ENCODE results near the gene SPRY2.

The SPRY2 gene

GRCh38 chr13:80306337-80306972 lies 34.5 kb downstream of the SPRY2 start:
- peak; percentile 74 for ATAC-seq
- TF ChIP-seq ISL1 (CRISPR knock-in tag; IDR thresholded peaks at IDR 0.05), result peak; percentile 78
- no peak for TF ChIP-seq RARB (CRISPR knock-in tag; IDR thresholded peaks at IDR 0.05)
- peak; percentile 88 for TF ChIP-seq TOX (CRISPR knock-in tag; IDR thresholded peaks at IDR 0.05; ENCODE audit: borderline replicate concordance)

GRCh38 chr13:80305737-80306136 lies 35.2 kb downstream of the SPRY2 start:
- TF ChIP-seq ZFP30 (CRISPR knock-in tag; IDR thresholded peaks at IDR 0.05), result no peak
- no peak for TF ChIP-seq RARB (CRISPR knock-in tag; IDR thresholded peaks at IDR 0.05)
- TF ChIP-seq TSHZ2 (CRISPR knock-in tag; IDR thresholded peaks at IDR 0.05), result no peak
- TF ChIP-seq OSR1 (CRISPR knock-in tag; IDR thresholded peaks at IDR 0.05), result no peak
- no peak for TF ChIP-seq CSRNP3 (CRISPR knock-in tag; IDR thresholded peaks at IDR 0.05)
- TF ChIP-seq ZFP3 (CRISPR knock-in tag; IDR thresholded peaks at IDR 0.05), result no peak
- no peak for TF ChIP-seq ARNTL (CRISPR knock-in tag; IDR thresholded peaks at IDR 0.05; ENCODE audit: borderline replicate concordance, low read depth)
- TF ChIP-seq CSDC2 (CRISPR knock-in tag; IDR thresholded peaks at IDR 0.05), result no peak
- ATAC-seq, result peak; percentile 34

GRCh38 chr13:80303225-80303811 lies 37.6 kb downstream of the SPRY2 start:
- TF ChIP-seq CREB5 (CRISPR knock-in tag; IDR thresholded peaks at IDR 0.05; ENCODE audit: low read depth) (no peak), CSRNP3 (CRISPR knock-in tag; IDR thresholded peaks at IDR 0.05) (no peak), ESRRG (CRISPR knock-in tag; IDR thresholded peaks at IDR 0.05) (no peak), TSHZ2 (CRISPR knock-in tag; IDR thresholded peaks at IDR 0.05) (no peak), ARNTL (CRISPR knock-in tag; IDR thresholded peaks at IDR 0.05; ENCODE audit: borderline replicate concordance, low read depth) (no peak), BACH2 (CRISPR knock-in tag; IDR thresholded peaks at IDR 0.05; ENCODE audit: borderline replicate concordance) (no peak), POU6F1 (CRISPR knock-in tag; IDR thresholded peaks at IDR 0.05; ENCODE audit: borderline replicate concordance, low read depth) (no peak), TCF4 (CRISPR knock-in tag; IDR thresholded peaks at IDR 0.05; ENCODE audit: borderline replicate concordance) (no peak), ZNF565 (CRISPR knock-in tag; conservative IDR thresholded peaks at IDR 0.05; ENCODE audit: low read depth) (no peak), PPARA (CRISPR knock-in tag; IDR thresholded peaks at IDR 0.05; ENCODE audit: borderline replicate concordance) (no peak), GLIS3 (CRISPR knock-in tag; IDR thresholded peaks at IDR 0.05) (no peak), ZFP3 (CRISPR knock-in tag; IDR thresholded peaks at IDR 0.05) (no peak), ZNF8 (CRISPR knock-in tag; IDR thresholded peaks at IDR 0.05) (no peak), SNAI2 (CRISPR knock-in tag; IDR thresholded peaks at IDR 0.05) (no peak), CSDC2 (CRISPR knock-in tag; IDR thresholded peaks at IDR 0.05) (no peak), PATZ1 (CRISPR knock-in tag; IDR thresholded peaks at IDR 0.05; ENCODE audit: borderline replicate concordance) (no peak), ISL1 (CRISPR knock-in tag; IDR thresholded peaks at IDR 0.05) (no peak), RARB (CRISPR knock-in tag; IDR thresholded peaks at IDR 0.05) (no peak), OSR1 (CRISPR knock-in tag; IDR thresholded peaks at IDR 0.05) (no peak)
- no peak for ATAC-seq
